Subcutaneous abdominal adipose tissue (tissue), 5 donors: Measurements from ENCODE around the gene TAS2R19.

Source experiments
- H3K27ac ChIP-seq: one replicate; pipeline ENCODE4 v1.7.0; 2013; ENCODE audit warnings: low read depth, mild to moderate bottlenecking, inconsistent platforms, low read length, moderate library complexity
- H3K27me3 ChIP-seq, 5 donors: one replicate each; pipeline ENCODE4 v1.7.0; 2013; ENCODE audit warnings: low read length in 5 of 5, inconsistent platforms in 1 of 5; ENCODE audit not compliant: control insufficient read depth in 5 of 5, insufficient read depth in 4 of 5
- H3K36me3 ChIP-seq, 5 donors: one replicate each; pipeline ENCODE4 v1.7.0; 2013; ENCODE audit warnings: low read length in 5 of 5; ENCODE audit not compliant: control insufficient read depth in 5 of 5, insufficient read depth in 5 of 5
- H3K4me1 ChIP-seq, 5 donors: one replicate each; pipeline ENCODE4 v1.7.0; 2013; ENCODE audit warnings: low read length in 5 of 5, mild to moderate bottlenecking in 3 of 5, moderate library complexity in 1 of 5; ENCODE audit not compliant: control insufficient read depth in 5 of 5, insufficient read depth in 5 of 5
- H3K4me3 ChIP-seq, 5 donors: one replicate each; pipeline ENCODE4 v1.7.0; 2013; ENCODE audit warnings: low read length in 5 of 5, low read depth in 1 of 5
- H3K9ac ChIP-seq, 5 donors: one replicate each; pipeline ENCODE4 v1.7.0; 2013; ENCODE audit warnings: low read length in 5 of 5, mild to moderate bottlenecking in 4 of 5, moderate library complexity in 3 of 5
- H3K9me3 ChIP-seq, 5 donors: one replicate each; pipeline ENCODE4 v1.7.0; 2013; ENCODE audit warnings: low read length in 5 of 5; ENCODE audit not compliant: control insufficient read depth in 5 of 5
- donor health status: healthy.
- donor health status: healthy.
- donor health status: healthy.
- donor health status: healthy.
- donor health status: healthy.

The TAS2R19 gene

GRCh38 chr12:11007608-11008007, 14.8 kb downstream of the TAS2R19 start:
- Histone ChIP-seq H3K27ac (no peak overlapping the region), H3K4me1 (no peaks in the 10 kb centered on the region), H3K9me3 (no peaks in the 10 kb centered on the region), H3K36me3 (no peaks in the 10 kb centered on the region), H3K27me3 (no peaks in the 10 kb centered on the region), H3K4me3 (no peak overlapping the region), H3K9ac (no peak overlapping the region)

- H3K9ac ChIP-seq: no peak within 1 kb of the TSS
- H3K36me3 ChIP-seq: peaks cover 4 to 10% (median 7%) of the 10 kb centered on the region in 5 donors
- no peak within 1 kb of the TSS for H3K27ac ChIP-seq
- no peak within 1 kb of the TSS for H3K4me3 ChIP-seq
- H3K9me3 ChIP-seq: peaks cover 0 to 3% (median 0%) of the 10 kb centered on the region in 5 donors
- H3K4me1 ChIP-seq: no peaks in the 10 kb centered on the region
- no peaks in the 10 kb centered on the region for H3K27me3 ChIP-seq
Observed at GRCh38 chr12:10998204-10998603, 24.2 kb downstream of the TAS2R19 start, which contains the start of gene TAS2R20. TAS2R20 (minus strand) TSS chr12:10998304; CDS start chr12:10997875, 429 bp downstream.

- H3K4me1 ChIP-seq: no peaks in the 10 kb centered on the region
Observed at GRCh38 chr12:10994307-10994706, 28.1 kb downstream of the TAS2R19 start.

GRCh38 chr12:10989107-10989506, 33.3 kb downstream of the TAS2R19 start:
- no peaks in the 10 kb centered on the region for H3K27me3 ChIP-seq
- H3K9me3 ChIP-seq: peaks cover 0 to 5% (median 0%) of the 10 kb centered on the region in 5 donors
- no peak overlapping the region for H3K9ac ChIP-seq
- peaks cover 2 to 8% (median 4%) of the 10 kb centered on the region in 5 donors for H3K36me3 ChIP-seq
- H3K4me3 ChIP-seq: no peak overlapping the region
- H3K27ac ChIP-seq: no peak overlapping the region
- no peaks in the 10 kb centered on the region for H3K4me1 ChIP-seq

More at GRCh38 chr12:10994307-10994706, 28.1 kb downstream of the TAS2R19 start:
- Histone ChIP-seq H3K9ac (no peak overlapping the region), H3K27ac (no peak overlapping the region), H3K4me3 (no peak overlapping the region), H3K36me3 (peaks cover 4 to 12% (median 8%) of the 10 kb centered on the region in 5 donors), H3K27me3 (no peaks in the 10 kb centered on the region), H3K9me3 (peaks cover 0 to 5% (median 0%) of the 10 kb centered on the region in 5 donors)

GRCh38 chr12:10986812-10987211, 35.6 kb downstream of the TAS2R19 start, which contains the start of gene TAS2R50:
TAS2R50 (minus strand) TSS chr12:10986912; CDS start chr12:10986860, 52 bp downstream.
- peaks cover 0 to 5% (median 0%) of the 10 kb centered on the region in 5 donors for H3K9me3 ChIP-seq
- H3K27ac ChIP-seq: no peak within 1 kb of the TSS
- H3K4me1 ChIP-seq: no peaks in the 10 kb centered on the region
- H3K4me3 ChIP-seq: no peak within 1 kb of the TSS
- no peak within 1 kb of the TSS for H3K9ac ChIP-seq
- H3K27me3 ChIP-seq: no peaks in the 10 kb centered on the region
- H3K36me3 ChIP-seq: peaks cover 0 to 3% (median 0%) of the 10 kb centered on the region in 5 donors

- H3K9ac ChIP-seq: no peak overlapping the region
- H3K9me3 ChIP-seq: no peaks in the 10 kb centered on the region
- H3K27ac ChIP-seq: no peak overlapping the region
- H3K36me3 ChIP-seq: no peaks in the 10 kb centered on the region
- H3K27me3 ChIP-seq: no peaks in the 10 kb centered on the region
- H3K4me1 ChIP-seq: peaks cover 2 to 12% (median 6%) of the 10 kb centered on the region in 5 donors
- H3K4me3 ChIP-seq: no peak overlapping the region
Observed at GRCh38 chr12:10982244-10982643, 40.2 kb downstream of the TAS2R19 start.

- Histone ChIP-seq H3K4me3 (no peak overlapping the region), H3K36me3 (peaks cover 0 to 3% (median 0%) of the 10 kb centered on the region in 5 donors), H3K9ac (no peak overlapping the region), H3K4me1 (peaks cover 2 to 12% (median 6%) of the 10 kb centered on the region in 5 donors), H3K27me3 (no peaks in the 10 kb centered on the region), H3K27ac (no peak overlapping the region), H3K9me3 (no peaks in the 10 kb centered on the region)
Observed at GRCh38 chr12:10974965-10975364, 47.5 kb downstream of the TAS2R19 start.
